PC-3 (cell line): ENCODE results near the gene TBC1D2B.
"Not testable (repeated sequence)": the region's sequence is repeated elsewhere in the genome, so short reads cannot be mapped to it uniquely, and the experiment has no call there.

Source experiments
- CTCF ChIP-seq: fragments of 300-600 bp; sonication (generic); conservative IDR thresholded peaks from 2 replicates; pipeline ENCODE4 v1.5.1; 2017; ENCODE audit warnings: antibody characterized with exemption, low read depth, mild to moderate bottlenecking, low read length
- EZH2 ChIP-seq: fragments of 300-600 bp; sonication (generic); IDR thresholded peaks from one replicate; pipeline ENCODE4 v1.6.1; 2017; ENCODE audit warnings: antibody characterized with exemption, mild to moderate bottlenecking, low read length; ENCODE audit not compliant: unreplicated experiment
- EZH2phosphoT487 ChIP-seq: fragments of 300-600 bp; sonication (generic); IDR thresholded peaks from 2 replicates; pipeline ENCODE4 v1.6.1; 2018; ENCODE audit warnings: mild to moderate bottlenecking, antibody characterized with exemption, low read length, borderline replicate concordance

- not testable (repeated sequence) for TF ChIP-seq CTCF, EZH2phosphoT487, EZH2
These were observed 110.3 kb downstream of the TBC1D2B start for GRCh38 chr15:77967235-77967615.
